Measurements from ENCODE around the gene OOEP.

Gene OOEP

DNA sequence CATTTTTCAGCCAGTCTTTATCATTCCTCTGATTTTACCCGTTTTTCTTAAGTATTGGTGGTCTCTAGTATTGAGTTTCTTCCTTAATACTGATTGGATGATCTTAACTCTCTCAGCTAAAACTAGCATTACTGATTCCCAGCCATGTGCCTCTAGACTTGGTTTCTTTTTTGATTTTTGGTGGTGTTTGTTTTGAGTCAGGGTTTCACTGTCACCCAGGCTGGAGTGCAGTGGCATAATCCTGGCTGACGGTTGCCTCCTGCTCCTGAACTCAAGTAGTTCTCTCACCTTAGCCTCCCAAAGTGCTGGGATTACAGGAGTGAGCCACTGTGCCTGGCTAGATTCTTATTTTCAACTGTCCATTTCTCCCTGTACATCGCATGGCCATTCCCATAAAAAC is 40.5 kb downstream of the OOEP start:
- Mint-ChIP-seq H3K27me3 (ENCODE audit: low read depth) (peaks cover 8% of the 10 kb centered on the region), H3K9me3 (no peaks in the 10 kb centered on the region), H3K36me3 (ENCODE audit: low read depth) (no peaks in the 10 kb centered on the region), H3K4me1 (no peaks in the 10 kb centered on the region), H3K27ac (no peak overlapping the region), H3K4me3 (no peak overlapping the region)
- TF ChIP-seq CTCF (IDR thresholded peaks at IDR 0.05; ENCODE audit: unreplicated experiment in 3 of 3), result no peak

DNA sequence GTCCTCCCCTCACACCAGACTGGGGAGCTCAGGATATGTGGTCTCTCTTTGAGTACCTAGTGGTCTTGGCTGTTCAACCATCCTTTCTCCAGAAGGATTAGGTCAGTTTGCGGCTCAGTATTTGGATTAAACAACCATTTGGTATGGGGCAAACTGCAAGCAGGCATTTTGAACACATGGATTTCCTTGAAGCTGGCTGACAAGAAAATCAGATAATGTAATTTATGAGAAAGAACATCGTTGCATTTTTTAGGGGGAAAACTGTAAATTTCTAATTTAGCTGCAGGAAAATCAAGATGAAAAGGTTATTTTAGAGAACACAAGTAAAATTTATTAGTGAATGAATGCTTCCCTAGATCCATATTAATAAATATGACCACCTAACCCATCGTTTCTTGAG is 40.9 kb downstream of the OOEP start:
- H3K27ac Mint-ChIP-seq, result no peak overlapping the region
- TF ChIP-seq CTCF (IDR thresholded peaks at IDR 0.05; ENCODE audit: unreplicated experiment in 3 of 3), result no peak
- no peaks in the 10 kb centered on the region for H3K36me3 Mint-ChIP-seq (ENCODE audit: low read depth)
- no peaks in the 10 kb centered on the region for H3K4me1 Mint-ChIP-seq
- H3K9me3 Mint-ChIP-seq, result no peaks in the 10 kb centered on the region
- H3K27me3 Mint-ChIP-seq (ENCODE audit: low read depth), result peaks cover 8% of the 10 kb centered on the region
- H3K4me3 Mint-ChIP-seq, result no peak overlapping the region

- no peaks in the 10 kb centered on the region for H3K27me3 Mint-ChIP-seq (ENCODE audit: low read depth)
Measured at GRCh38 chr6:73325656-73326055, 44.0 kb downstream of the OOEP start.

DNA sequence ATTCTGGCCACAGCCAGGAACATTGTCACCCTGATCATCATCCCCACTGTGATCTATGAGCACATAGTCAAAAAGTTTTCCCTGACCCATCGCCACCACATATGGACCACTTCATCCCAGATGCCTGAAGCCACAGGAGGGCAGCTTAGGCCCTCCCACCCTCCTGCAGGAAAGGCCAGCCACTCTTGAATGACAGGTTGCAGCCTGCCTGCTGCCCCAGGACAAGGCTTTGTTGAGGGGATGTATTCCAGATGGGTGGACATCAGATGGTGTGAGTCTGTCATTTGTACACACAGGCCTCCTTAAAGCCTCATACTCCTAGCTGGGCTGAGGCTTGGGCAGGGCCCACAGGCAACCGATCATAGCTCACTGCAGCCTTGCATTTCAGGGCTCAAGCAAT is 46.4 kb downstream of the OOEP start:
- no peak for TF ChIP-seq CTCF (IDR thresholded peaks at IDR 0.05; ENCODE audit: unreplicated experiment in 3 of 3)
- Mint-ChIP-seq H3K36me3 (ENCODE audit: low read depth) (no peaks in the 10 kb centered on the region), H3K4me3 (no peak overlapping the region), H3K27me3 (ENCODE audit: low read depth) (no peaks in the 10 kb centered on the region), H3K9me3 (peaks cover 10% of the 10 kb centered on the region), H3K27ac (no peak overlapping the region), H3K4me1 (no peaks in the 10 kb centered on the region)

More at GRCh38 chr6:73325656-73326055, 44.0 kb downstream of the OOEP start:
- H3K4me3 Mint-ChIP-seq, result no peak overlapping the region
- no peaks in the 10 kb centered on the region for H3K4me1 Mint-ChIP-seq
- H3K36me3 Mint-ChIP-seq (ENCODE audit: low read depth), result no peaks in the 10 kb centered on the region
- TF ChIP-seq CTCF (IDR thresholded peaks at IDR 0.05; ENCODE audit: unreplicated experiment in 3 of 3), result no peak
- peaks cover 3% of the 10 kb centered on the region for H3K9me3 Mint-ChIP-seq
- H3K27ac Mint-ChIP-seq, result no peak overlapping the region
